Keratinocyte (primary cell): ENCODE results near the gene FREM2. TPM values are rescaled to one million over a fixed set of nuclear protein-coding genes. Genes with fewer than 3 reads are reported as not detected.

ENCODE experiments used
- DNase-seq: peaks from one replicate; pipeline ENCODE4 v3.0.0-alpha.2; 2011; ENCODE audit warnings: low read depth, missing footprints, low spot score
- FAIRE-seq: peaks from 2 replicates; lab custom pipeline; 2011; peaks lifted over from hg19 to GRCh38; lab: Jason Lieb, UNC
- H2AFZ ChIP-seq: 2 replicates; pipeline ENCODE4 v1.6.0; 2012; ENCODE audit warnings: low read length, control low read depth, inconsistent platforms; ENCODE audit not compliant: control insufficient read depth
- H3K27ac ChIP-seq: 2 replicates; pipeline ENCODE4 v1.5.1; 2011; ENCODE audit warnings: low read length; ENCODE audit not compliant: control insufficient read depth, insufficient read depth
- H3K27me3 ChIP-seq: 3 replicates; pipeline ENCODE4 v1.6.0; 2011; ENCODE audit warnings: low read length; ENCODE audit not compliant: control insufficient read depth, insufficient read depth; ENCODE audit errors: extremely low read depth
- H3K36me3 ChIP-seq, 2 experiments: 2 replicates in 1 of 2; 3 replicates in 1 of 2; pipeline ENCODE4 v1.5.1; 2011; ENCODE audit warnings: low read length in 2 of 2, mild to moderate bottlenecking in 1 of 2; ENCODE audit not compliant: control insufficient read depth in 2 of 2, insufficient read depth in 2 of 2; ENCODE audit errors: extremely low read depth in 1 of 2
- H3K4me1 ChIP-seq: 3 replicates; pipeline ENCODE4 v1.5.1; 2011; ENCODE audit warnings: low read length; ENCODE audit not compliant: control insufficient read depth, insufficient read depth; ENCODE audit errors: extremely low read depth
- H3K4me2 ChIP-seq: 3 replicates; pipeline ENCODE4 v1.6.0; 2011; ENCODE audit warnings: low read depth, low read length; ENCODE audit not compliant: control insufficient read depth, insufficient read depth; ENCODE audit errors: extremely low read depth
- H3K4me3 ChIP-seq, 3 experiments: fragments of 200-600 bp in 1 of 3; sonication (generic) in 1 of 3; 2 replicates in 2 of 3; 3 replicates in 1 of 3; pipeline ENCODE4 v1.5.1; 2011 to 2016; ENCODE audit warnings: low read length in 3 of 3, mild to moderate bottlenecking in 3 of 3, control low read depth in 2 of 3, inconsistent platforms in 1 of 3, low read depth in 1 of 3, mixed read lengths in 1 of 3, mixed run types in 1 of 3, moderate library complexity in 1 of 3; ENCODE audit not compliant: control insufficient read depth in 2 of 3, insufficient read depth in 2 of 3; ENCODE audit errors: extremely low read depth in 1 of 3
- H3K79me2 ChIP-seq: 2 replicates; pipeline ENCODE4 v1.6.0; 2012; ENCODE audit warnings: low read length; ENCODE audit not compliant: control insufficient read depth, insufficient read depth
- H3K9ac ChIP-seq: 3 replicates; pipeline ENCODE4 v1.6.0; 2011; ENCODE audit warnings: low read length; ENCODE audit not compliant: control insufficient read depth, insufficient read depth; ENCODE audit errors: extremely low read depth
- H3K9me1 ChIP-seq: 3 replicates; pipeline ENCODE4 v1.6.0; 2011; ENCODE audit warnings: low read length; ENCODE audit not compliant: control insufficient read depth, insufficient read depth; ENCODE audit errors: extremely low read depth
- H3K9me3 ChIP-seq: 2 replicates; pipeline ENCODE4 v1.5.1; 2012; ENCODE audit warnings: low read depth, low read length; ENCODE audit not compliant: control insufficient read depth
- H4K20me1 ChIP-seq: 3 replicates; pipeline ENCODE4 v1.6.0; 2011; ENCODE audit warnings: low read length; ENCODE audit not compliant: control insufficient read depth, insufficient read depth; ENCODE audit errors: extremely low read depth
- EZH2 ChIP-seq: IDR thresholded peaks from one replicate; pipeline ENCODE4 v1.6.1; 2012; ENCODE audit warnings: inconsistent platforms, mild to moderate bottlenecking, low read length, moderate library complexity
- dilution Hi-C: fragments of 300-500 bp; cut with MboI; formaldehyde crosslinking; loops from one replicate; pipeline ENCODE4 v1.7.0; 2020; ENCODE audit warnings: low sequenced_read_pairs; ENCODE audit not compliant: extremely low pct_ligation_motif_present
- polyA plus RNA-seq, 5 experiments: library from polyadenylated mRNA; depleted of rRNA in 3 of 5; stranded (reverse) in 3 of 5; stranded (forward) in 1 of 5; unstranded in 1 of 5; fragments of >200 nt; gene quantifications; 1 replicate in 1 of 5; 2 replicates in 3 of 5; 3 replicates in 1 of 5; pipeline versions ENCODE4 v1.2.1 to v1.2.3, GENCODE V29; 2011 to 2012; ENCODE audit warnings: missing spikeins in 2 of 5, low read depth in 1 of 5, low replicate concordance in 1 of 5
- TF ChIP-seq, protein P1 (sequence below), 3 experiments: IDR thresholded peaks in 1 of 3; conservative IDR thresholded peaks in 1 of 3; optimal IDR thresholded peaks in 1 of 3; 2 replicates in 2 of 3; 3 replicates in 1 of 3; pipeline versions ENCODE3 to v1.5.1; 2011; ENCODE audit warnings: low read length in 3 of 3, mild to moderate bottlenecking in 3 of 3, moderate library complexity in 2 of 3, control low read depth in 1 of 3, inconsistent platforms in 1 of 3; ENCODE audit not compliant: insufficient read depth in 2 of 3; ENCODE audit errors: extremely low read depth in 1 of 3

FREM2 gene
- polyA plus RNA-seq, 1 donor (not counting 4 experiments of a cell fraction or from before 2014, with no cell fraction given), result 0.01 TPM

GRCh38 chr13:38848360-38848759 is 161.5 kb downstream of the FREM2 start:
- Histone ChIP-seq H3K27ac (no peak overlapping the region), H2AFZ (no peak overlapping the region), H3K27me3 (no peaks in the 10 kb centered on the region), H3K79me2 (no peaks in the 10 kb centered on the region), H3K36me3 (no peaks in the 10 kb centered on the region), H3K9ac (no peak overlapping the region), H3K4me1 (peaks cover 8% of the 10 kb centered on the region), H3K4me3 (no peak overlapping the region), H4K20me1 (no peaks in the 10 kb centered on the region), H3K9me1 (no peaks in the 10 kb centered on the region), H3K9me3 (no peaks in the 10 kb centered on the region), H3K4me2 (no peak overlapping the region)
- FAIRE-seq (no peak), DNase-seq (no peak)
- dilution Hi-C loops, result no loop called here
- TF ChIP-seq, protein P1, sequence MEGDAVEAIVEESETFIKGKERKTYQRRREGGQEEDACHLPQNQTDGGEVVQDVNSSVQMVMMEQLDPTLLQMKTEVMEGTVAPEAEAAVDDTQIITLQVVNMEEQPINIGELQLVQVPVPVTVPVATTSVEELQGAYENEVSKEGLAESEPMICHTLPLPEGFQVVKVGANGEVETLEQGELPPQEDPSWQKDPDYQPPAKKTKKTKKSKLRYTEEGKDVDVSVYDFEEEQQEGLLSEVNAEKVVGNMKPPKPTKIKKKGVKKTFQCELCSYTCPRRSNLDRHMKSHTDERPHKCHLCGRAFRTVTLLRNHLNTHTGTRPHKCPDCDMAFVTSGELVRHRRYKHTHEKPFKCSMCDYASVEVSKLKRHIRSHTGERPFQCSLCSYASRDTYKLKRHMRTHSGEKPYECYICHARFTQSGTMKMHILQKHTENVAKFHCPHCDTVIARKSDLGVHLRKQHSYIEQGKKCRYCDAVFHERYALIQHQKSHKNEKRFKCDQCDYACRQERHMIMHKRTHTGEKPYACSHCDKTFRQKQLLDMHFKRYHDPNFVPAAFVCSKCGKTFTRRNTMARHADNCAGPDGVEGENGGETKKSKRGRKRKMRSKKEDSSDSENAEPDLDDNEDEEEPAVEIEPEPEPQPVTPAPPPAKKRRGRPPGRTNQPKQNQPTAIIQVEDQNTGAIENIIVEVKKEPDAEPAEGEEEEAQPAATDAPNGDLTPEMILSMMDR (optimal IDR thresholded peaks at IDR 0.05 in 1 of 3, IDR thresholded peaks at IDR 0.05 in 1 of 3, conservative IDR thresholded peaks at IDR 0.05 in 1 of 3; ENCODE audit: extremely low read depth in 1 of 3, insufficient read depth in 2 of 3, low read length in 3 of 3), result no peak
- no peak for TF ChIP-seq EZH2

- FAIRE-seq (peak; percentile 75), DNase-seq (no peak)
- no peak overlapping the region for H3K4me2 ChIP-seq
- H3K27me3 ChIP-seq, result no peaks in the 10 kb centered on the region
- H3K79me2 ChIP-seq, result no peaks in the 10 kb centered on the region
- H2AFZ ChIP-seq, result no peak overlapping the region
- H4K20me1 ChIP-seq, result no peaks in the 10 kb centered on the region
- H3K4me3 ChIP-seq, result no peak overlapping the region
- peaks cover 8% of the 10 kb centered on the region for H3K4me1 ChIP-seq
- dilution Hi-C loops, result no loop called here
- no peaks in the 10 kb centered on the region for H3K9me3 ChIP-seq
- no peaks in the 10 kb centered on the region for H3K36me3 ChIP-seq
- TF ChIP-seq, protein P1 (optimal IDR thresholded peaks at IDR 0.05 in 1 of 3, IDR thresholded peaks at IDR 0.05 in 1 of 3, conservative IDR thresholded peaks at IDR 0.05 in 1 of 3; ENCODE audit: extremely low read depth in 1 of 3, insufficient read depth in 2 of 3, low read length in 3 of 3), result no peak
- TF ChIP-seq EZH2, result no peak
- H3K27ac ChIP-seq, result no peak overlapping the region
- H3K9me1 ChIP-seq, result no peaks in the 10 kb centered on the region
- no peak overlapping the region for H3K9ac ChIP-seq
Measured at GRCh38 chr13:38849315-38849714, 162.4 kb downstream of the FREM2 start.
